ENCODE data around the gene CFAP299.

CFAP299 gene

DNA sequence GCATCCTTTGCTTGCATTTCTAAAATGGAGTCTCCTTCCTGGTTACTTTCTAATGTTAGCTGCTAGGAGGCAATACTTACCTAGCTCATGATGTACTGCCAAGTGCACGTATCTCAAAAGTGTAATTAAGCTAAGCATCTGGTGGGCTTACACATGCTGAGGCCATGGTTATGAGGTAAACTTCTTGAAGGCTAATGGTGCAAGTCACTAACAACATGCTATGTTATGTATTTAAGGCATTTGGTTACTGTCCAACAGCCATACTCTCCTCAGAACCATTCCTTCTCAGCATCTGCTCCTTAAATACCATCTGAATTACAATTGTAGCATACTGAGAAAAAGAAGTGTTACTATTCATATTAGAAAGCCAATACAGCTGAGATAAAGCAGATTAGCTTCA lies 376.4 kb downstream of the CFAP299 start:
- TF ChIP-seq, protein P1, sequence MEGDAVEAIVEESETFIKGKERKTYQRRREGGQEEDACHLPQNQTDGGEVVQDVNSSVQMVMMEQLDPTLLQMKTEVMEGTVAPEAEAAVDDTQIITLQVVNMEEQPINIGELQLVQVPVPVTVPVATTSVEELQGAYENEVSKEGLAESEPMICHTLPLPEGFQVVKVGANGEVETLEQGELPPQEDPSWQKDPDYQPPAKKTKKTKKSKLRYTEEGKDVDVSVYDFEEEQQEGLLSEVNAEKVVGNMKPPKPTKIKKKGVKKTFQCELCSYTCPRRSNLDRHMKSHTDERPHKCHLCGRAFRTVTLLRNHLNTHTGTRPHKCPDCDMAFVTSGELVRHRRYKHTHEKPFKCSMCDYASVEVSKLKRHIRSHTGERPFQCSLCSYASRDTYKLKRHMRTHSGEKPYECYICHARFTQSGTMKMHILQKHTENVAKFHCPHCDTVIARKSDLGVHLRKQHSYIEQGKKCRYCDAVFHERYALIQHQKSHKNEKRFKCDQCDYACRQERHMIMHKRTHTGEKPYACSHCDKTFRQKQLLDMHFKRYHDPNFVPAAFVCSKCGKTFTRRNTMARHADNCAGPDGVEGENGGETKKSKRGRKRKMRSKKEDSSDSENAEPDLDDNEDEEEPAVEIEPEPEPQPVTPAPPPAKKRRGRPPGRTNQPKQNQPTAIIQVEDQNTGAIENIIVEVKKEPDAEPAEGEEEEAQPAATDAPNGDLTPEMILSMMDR (IDR thresholded peaks at IDR 0.05; ENCODE audit: control insufficient read depth, insufficient read depth, low read depth, low read length, missing control alignments) = no peak
- no peak overlapping the region for H3K4me3 ChIP-seq (ENCODE audit: control insufficient read depth, low read depth, low read length)
- no peak for DNase-seq (ENCODE audit: low read depth)

DNA sequence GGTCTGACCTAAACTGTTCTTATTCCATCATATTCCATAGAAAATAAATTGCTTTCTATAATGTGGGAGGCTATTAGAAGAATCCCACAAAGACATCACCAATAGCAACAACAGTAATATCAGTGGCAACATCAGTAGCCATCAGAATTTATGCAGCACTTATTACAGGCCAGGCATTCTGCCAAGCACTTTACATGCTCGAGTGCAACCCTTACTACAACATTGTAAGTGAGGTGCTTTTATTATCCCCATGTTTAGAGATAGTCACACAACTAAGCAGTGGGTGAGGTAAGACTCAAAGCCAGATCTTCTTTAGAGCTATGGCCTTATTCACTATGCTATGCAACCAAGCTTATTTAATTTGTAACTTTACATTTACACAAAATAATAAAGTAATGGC lies 377.9 kb downstream of the CFAP299 start:
- no peak for DNase-seq (ENCODE audit: low read depth)
- TF ChIP-seq, protein P1 (IDR thresholded peaks at IDR 0.05; ENCODE audit: control insufficient read depth, insufficient read depth, low read depth, low read length, missing control alignments) = no peak
- no peak overlapping the region for H3K4me3 ChIP-seq (ENCODE audit: control insufficient read depth, low read depth, low read length)

DNA sequence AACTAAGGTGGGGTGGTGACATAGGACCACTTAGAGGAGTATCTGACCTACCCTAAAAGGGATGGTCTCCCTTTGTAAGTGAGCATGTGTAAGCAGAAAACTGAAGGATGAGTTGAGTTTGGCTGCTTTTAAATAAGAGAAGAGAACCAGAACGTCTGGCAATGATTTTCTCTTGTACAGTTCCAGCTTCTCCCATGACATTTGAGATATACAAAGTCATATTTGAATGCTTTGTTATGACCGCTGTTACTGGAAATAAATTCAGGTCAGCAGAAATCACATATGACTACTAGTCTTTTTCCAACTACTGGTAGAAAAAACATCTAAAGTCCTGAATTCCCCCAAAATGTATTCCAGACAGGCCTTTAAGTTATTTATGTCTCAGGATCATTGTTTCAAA lies 381.7 kb downstream of the CFAP299 start:
- TF ChIP-seq, protein P1 (IDR thresholded peaks at IDR 0.05; ENCODE audit: control insufficient read depth, insufficient read depth, low read depth, low read length, missing control alignments) = no peak
- no peak for DNase-seq (ENCODE audit: low read depth)
- no peak overlapping the region for H3K4me3 ChIP-seq (ENCODE audit: control insufficient read depth, low read depth, low read length)

DNA sequence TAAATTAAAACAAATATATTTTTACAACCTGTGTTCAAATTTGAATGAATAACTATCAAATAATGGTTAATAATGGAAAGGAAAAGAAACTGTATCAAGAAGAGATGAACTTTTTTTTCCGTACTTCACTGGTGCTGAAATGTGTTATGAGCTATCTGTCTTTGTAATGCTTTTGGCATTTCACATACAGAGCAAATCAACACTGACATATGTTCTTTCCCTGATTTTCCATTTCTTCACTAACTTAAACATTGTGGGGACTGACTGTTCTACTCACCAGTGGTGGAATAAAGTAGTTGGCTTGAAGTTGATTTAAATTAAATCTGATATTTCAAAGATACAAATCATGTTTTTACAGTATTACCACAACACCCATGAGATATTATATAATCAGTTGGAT lies 390.9 kb downstream of the CFAP299 start:
- TF ChIP-seq, protein P1 (IDR thresholded peaks at IDR 0.05; ENCODE audit: control insufficient read depth, insufficient read depth, low read depth, low read length, missing control alignments) = no peak
- no peak overlapping the region for H3K4me3 ChIP-seq (ENCODE audit: control insufficient read depth, low read depth, low read length)
- DNase-seq (ENCODE audit: low read depth) = no peak

DNA sequence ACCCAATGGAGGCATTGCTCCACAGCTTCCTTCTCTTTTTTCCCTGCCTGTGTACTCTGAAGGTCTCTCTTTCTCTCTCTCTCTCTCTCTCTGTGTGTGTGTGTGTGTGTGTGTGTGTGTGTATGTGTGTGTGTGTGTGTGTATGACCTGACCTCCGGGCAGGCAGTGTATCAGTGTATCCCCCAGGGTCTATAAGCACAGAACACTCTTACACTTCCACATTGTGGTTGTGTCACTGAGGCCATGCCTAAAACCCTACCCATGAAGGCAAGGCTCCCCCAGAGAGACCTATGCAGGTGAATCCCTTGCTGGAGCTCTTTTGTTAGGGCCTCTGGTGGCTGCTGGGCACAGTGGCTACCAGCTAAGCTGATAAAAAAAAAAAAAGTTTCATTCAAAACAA lies 394.6 kb downstream of the CFAP299 start:
- H3K4me3 ChIP-seq (ENCODE audit: control insufficient read depth, low read depth, low read length) = no peak overlapping the region
- TF ChIP-seq, protein P1 (IDR thresholded peaks at IDR 0.05; ENCODE audit: control insufficient read depth, insufficient read depth, low read depth, low read length, missing control alignments) = no peak
- DNase-seq (ENCODE audit: low read depth) = no peak

DNA sequence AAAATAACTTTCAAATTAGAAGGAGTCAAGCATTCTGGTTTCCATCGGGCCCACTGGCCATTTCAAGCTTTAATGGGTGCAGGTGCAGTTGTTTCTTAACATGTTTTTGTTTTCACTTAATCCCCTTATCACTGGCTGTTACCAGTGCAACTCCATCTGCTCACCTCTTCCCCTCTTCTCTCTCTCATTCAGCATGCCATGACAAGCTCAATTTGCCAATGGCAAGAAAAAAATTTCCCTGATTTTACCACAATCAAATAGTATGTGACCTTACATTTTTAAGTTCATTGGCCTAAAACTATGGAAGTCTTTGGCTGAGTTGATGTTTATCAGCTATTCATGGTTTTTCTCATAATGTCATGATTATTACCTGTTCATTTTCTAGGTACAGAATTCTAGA lies 395.9 kb downstream of the CFAP299 start:
- no peak overlapping the region for H3K4me3 ChIP-seq (ENCODE audit: control insufficient read depth, low read depth, low read length)
- TF ChIP-seq, protein P1 (IDR thresholded peaks at IDR 0.05; ENCODE audit: control insufficient read depth, insufficient read depth, low read depth, low read length, missing control alignments) = no peak
- DNase-seq (ENCODE audit: low read depth) = no peak

DNA sequence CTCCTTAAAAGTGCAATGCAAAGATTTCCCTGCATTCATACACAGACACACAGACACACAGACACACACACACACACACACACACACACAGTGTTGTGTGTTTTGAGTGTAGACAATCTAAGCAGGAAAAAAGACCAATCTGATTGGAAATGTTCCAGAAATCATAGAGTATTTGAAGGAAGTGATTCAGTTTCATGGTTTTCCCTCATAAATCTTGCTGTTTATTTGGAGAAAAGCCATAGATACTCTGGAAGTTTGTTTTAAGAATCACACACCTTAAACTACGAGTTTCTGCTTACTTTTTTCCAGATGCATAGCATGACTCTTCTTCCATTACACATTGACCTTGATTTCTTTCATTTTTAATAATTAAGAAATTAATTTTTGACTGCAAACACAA lies 396.5 kb downstream of the CFAP299 start:
- DNase-seq (ENCODE audit: low read depth) = peak; percentile 29
- TF ChIP-seq, protein P1 (IDR thresholded peaks at IDR 0.05; ENCODE audit: control insufficient read depth, insufficient read depth, low read depth, low read length, missing control alignments) = no peak
- no peak overlapping the region for H3K4me3 ChIP-seq (ENCODE audit: control insufficient read depth, low read depth, low read length)
